Measurements from ENCODE around the gene RUNX2.

Gene RUNX2

DNA sequence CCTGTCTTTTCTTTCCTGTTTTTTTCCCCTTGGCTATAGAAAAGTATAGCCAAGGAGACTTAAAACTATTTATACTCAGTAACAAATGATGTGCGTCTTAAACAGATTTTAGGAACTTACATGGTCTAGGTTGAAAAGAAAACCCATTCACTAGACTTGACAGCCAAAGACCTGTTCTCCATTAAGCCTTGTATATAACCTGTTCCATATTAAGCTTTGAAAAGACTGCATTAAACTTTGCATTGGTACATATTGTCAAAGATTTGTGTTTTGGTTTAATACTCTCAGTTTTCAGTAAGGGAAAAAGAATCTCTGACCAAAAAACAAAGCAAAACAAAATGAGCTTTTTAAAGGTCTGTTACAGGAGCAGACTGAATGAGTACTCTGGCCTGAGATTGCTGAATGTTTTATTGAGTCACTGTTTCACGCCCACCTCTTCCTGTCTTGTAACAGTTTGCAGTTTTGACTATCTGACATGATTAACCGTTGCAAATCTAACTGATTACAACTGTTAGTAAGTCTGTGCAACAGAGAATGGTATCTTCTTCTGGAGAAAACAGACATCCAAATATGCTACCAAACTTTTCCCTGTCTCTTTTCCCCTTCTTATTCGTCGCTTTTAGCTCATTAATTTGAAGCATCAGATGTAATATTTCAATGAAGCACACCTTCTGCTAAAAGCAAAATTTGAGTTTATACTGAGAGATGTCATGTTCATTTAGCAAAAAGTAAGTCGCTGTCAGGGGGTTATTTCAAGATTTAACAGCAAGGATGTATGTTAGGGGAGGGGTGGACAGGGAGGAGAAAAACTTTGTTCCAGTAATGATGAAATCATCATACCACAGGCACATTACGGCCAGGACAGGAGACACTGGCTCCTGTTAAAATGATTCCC, 108.7 kb downstream of the RUNX2 start:
- DNase-seq: no peak

DNA sequence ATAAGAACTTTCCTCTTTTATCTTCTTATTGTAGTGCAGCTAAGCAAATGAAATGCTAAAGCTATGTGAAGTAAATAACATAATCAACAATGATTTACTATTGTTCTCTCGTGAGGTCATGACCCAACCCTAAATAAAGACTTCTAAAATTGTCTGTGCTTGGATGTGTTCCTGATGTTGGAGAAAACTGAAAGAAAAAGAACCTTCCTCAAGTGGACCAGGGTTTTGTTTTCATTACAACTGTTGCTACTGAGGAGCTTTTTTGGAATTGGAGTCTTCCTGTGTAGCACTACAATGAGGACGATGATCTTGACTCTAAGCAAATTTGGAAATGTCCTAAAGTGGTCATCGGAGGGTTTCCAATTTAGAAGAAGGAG, 109.3 kb downstream of the RUNX2 start:
- no peak for DNase-seq

DNA sequence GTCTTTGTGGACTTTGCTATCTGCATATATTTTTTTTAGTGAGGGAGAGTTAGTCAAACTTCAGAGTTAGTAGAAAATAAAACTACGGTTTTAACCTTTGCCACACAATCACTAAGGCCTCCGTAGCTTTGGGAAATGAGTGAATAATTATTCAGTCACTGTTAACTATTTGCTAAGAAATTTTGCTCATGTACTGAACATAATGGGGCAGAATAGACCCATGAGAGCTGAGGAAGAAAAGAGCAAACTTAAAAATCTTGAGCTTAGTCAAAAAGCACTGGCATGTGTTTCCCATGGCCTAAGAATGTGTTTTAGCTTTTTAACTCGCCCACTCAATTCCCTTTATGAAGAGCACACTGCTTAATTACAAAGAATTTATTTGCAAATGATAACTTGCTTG, 110.0 kb downstream of the RUNX2 start:
- DNase-seq: no peak

- no peak for DNase-seq
Observed at GRCh38 chr6:45438849-45439406, 110.8 kb downstream of the RUNX2 start.

- no peak for DNase-seq
Observed at GRCh38 chr6:45439459-45439858, 111.3 kb downstream of the RUNX2 start.

DNA sequence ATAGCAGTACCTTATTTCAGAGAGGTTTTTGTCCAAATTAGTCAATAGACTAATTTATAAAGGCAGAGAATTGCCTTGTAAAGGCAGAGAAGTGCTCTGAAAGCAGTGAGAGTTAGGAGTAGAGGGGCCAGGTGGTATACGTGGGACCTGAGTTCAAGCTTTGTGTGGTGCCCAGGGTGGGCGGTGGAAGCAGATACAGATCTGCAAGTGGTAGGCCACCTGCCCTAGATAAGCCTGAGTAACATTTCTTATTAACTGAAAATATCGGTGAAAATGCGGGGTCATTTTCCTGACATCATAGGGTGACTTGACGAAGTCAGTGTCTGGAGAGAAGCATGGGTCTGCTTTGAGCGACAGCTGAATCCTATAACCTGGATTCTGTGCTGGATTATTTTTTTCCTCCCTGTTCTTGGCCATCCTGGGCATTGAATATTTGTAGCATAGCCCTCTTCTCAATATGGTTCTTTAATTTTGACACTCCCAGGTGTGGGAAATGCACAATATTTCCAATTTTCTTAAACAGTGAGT, 111.8 kb downstream of the RUNX2 start:
- no peak for DNase-seq

- no peak for DNase-seq
Observed at GRCh38 chr6:45441851-45442453, 113.8 kb downstream of the RUNX2 start.

DNA sequence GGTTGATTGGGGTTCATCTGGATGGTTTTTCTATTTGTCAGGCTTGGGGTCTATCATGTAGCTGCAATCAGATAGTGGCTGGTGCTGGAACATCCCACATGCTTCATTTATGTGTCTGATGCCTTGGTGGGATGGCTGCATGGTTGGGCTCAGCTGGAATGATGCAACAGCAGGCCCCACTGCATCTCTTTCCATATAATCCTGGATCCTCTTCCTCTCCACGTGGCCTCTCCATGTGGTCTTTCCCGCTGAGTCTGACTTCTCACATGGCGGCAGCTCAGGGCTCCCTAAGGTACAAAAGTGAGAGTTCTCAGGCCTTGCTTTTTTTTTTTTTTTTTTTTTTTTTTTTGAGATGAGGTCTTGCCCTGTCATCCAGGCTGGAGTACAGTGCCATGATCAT, 114.6 kb downstream of the RUNX2 start:
- DNase-seq: no peak

GRCh38 chr6:45445364-45445748, 117.2 kb downstream of the RUNX2 start:
- no peak for DNase-seq

- peak; percentile 32 for DNase-seq
Observed at GRCh38 chr6:45445749-45446549, 117.8 kb downstream of the RUNX2 start.

GRCh38 chr6:45447005-45447404, 118.9 kb downstream of the RUNX2 start:
- DNase-seq: no peak

DNA sequence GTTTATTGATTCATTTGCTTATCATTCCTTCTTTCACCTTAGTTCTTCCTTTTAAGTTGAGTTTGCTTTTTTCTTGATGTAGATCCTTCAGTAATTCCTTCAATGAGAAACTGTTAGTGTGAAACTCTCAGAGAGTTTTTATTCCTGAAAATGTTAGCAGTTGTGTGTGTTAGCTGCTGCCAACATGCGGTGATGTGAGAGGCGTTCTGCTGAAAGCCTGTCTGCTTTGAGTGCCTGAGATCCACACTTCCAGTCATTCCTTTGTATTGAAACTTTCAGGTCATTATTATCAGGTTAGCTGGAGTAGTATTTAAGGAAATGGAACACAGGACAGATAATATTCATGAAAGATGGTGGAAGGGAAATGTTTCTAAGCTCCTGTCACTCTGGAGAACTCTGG, 119.6 kb downstream of the RUNX2 start:
- no peak for DNase-seq

- no peak for DNase-seq
Observed at GRCh38 chr6:45448417-45449389, 120.6 kb downstream of the RUNX2 start.

DNA sequence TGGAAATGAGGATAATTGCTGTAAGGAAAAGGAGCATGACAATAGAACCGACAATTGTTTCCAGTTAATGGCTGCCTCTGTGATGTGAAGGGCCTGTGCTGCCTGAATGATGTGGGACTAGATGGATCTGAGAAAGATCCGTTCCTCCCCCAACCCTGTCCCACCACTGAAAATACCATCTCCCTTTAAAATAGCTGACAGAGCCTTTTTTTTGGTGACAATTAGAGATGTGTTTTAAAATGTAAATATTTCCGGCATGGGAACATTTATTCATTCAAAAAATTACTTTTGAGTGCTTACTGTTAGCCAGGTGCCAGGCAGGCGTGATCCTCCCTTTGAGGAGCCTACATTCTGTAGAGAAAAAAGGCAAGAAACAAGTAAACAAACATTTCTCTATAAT, 122.0 kb downstream of the RUNX2 start:
- peak; percentile 57 for DNase-seq

GRCh38 chr6:45450831-45451230, 122.7 kb downstream of the RUNX2 start:
- no peak for DNase-seq

DNA sequence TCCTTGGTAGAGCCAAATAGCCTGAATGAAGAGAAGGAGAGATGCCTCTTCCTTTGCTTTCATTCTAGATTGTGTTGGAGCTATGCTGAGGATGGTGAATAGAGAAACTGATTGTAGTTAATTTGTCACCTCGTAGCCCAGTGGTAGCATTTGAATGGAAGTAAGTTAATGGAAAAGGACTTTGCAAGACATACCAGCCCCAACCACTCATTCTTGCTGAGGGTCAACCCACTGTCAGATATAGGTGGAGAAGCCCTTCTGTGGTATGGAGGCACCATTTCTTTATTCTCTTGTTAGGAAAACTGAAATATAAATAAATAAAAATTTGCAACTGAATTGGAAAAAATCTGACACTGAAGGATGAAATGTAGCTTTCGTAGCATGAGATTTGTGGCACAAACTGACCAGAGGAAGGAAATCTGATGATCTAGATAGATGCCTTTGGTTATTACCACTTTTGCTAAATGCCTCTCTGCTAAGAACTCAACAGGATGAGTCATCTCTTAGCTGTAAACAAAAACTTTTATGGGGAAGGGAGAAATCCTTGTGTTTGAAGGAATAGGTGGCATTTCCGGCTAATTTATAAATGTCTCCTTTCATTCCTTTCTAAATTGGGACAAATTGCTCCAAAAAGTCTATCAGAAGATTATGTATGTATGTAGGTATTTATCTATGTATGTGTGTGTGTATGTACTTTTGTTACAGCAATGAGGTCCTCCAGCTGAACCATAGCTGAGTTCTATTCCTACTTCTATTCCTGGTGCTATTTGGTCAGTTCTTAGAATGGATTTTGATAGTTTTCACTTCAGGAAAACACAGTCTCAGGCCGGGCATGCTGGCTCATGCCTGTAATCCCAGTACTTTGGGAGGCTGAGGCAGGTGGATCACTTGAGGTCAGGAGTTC, 126.1 kb downstream of the RUNX2 start:
- DNase-seq: no peak

DNA sequence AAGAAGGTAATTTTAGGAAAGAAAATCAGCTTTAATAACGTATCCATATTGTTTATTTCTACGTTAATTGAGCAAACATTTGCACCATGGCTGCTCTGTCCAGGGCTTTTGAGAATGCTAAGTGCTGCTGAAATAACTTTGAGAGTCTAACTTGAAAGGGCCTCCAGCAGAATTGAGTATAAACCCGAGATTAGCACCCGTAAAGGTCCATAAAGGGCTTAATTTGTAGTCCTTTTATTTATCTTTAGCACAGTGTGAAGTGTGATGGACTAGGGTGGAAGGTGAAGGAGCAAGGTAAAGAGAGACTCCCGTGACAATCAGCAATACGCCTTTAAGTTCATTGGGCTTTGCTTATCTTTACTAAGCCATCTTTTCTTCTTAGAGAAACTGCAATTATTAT, 127.3 kb downstream of the RUNX2 start:
- DNase-seq: no peak

- no peak for DNase-seq
Observed at GRCh38 chr6:45457141-45457540, 129.0 kb downstream of the RUNX2 start.

GRCh38 chr6:45458672-45459071, 130.5 kb downstream of the RUNX2 start:
- DNase-seq: no peak

GRCh38 chr6:45460166-45460565, 132.0 kb downstream of the RUNX2 start:
- DNase-seq: no peak

DNA sequence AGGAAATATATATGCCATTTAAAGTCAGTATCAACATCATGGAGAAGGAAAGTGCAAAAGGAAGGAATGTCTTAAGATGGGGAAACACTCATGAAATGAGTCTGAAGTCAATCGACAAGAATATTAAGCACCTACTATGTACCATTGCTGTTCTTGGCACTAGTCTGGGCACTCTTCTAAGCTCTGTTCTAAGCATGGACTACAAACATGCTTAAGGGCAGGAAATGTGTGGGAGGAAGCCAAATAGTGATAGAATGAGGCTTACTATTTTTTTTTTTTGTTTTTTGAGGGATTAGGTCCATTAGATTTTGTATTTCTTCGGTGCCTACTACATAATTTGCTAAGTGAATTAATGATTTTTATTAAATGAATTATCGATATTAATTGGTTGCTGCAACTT, 133.4 kb downstream of the RUNX2 start:
- no peak for DNase-seq

Data from NCI-H1436 treated with DMSO at 0.1 percent for 48 hours (cell line).